Adrenal gland (tissue), 12 donors: ENCODE data around the gene KCNQ4. TPM values are rescaled to one million over a fixed set of nuclear protein-coding genes. Genes with fewer than 3 reads are reported as not detected.

Experiments
- DNase-seq, 7 donors: peaks; one replicate each; pipeline ENCODE4 v3.0.0-alpha.2; 2019 to 2020
- H3K27ac ChIP-seq, 5 donors: fragments of 200-600 bp; sonication (generic) in 4 of 5; 1 replicate in 3 of 5; 2 replicates in 2 of 5; pipeline versions ENCODE4 v1.5.1 to v1.8.0; 2016 to 2020; ENCODE audit warnings: mild to moderate bottlenecking in 1 of 5
- H3K27me3 ChIP-seq: fragments of 200-600 bp; 2 replicates; pipeline ENCODE4 v1.8.0; 2021
- H3K36me3 ChIP-seq, 2 donors: fragments of 200-600 bp; replicated peaks in 1 of 2; 1 replicate in 1 of 2; 2 replicates in 1 of 2; pipeline versions ENCODE4 v1.5.1 to v1.8.0; 2018 to 2022
- H3K4me1 ChIP-seq, 2 donors: fragments of 200-600 bp; replicated peaks in 1 of 2; 1 replicate in 1 of 2; 2 replicates in 1 of 2; pipeline versions ENCODE4 v1.5.1 to v1.8.0; 2018 to 2021
- H3K4me3 ChIP-seq, 4 donors: fragments of 200-600 bp; sonication (generic) in 3 of 4; one replicate each; pipeline ENCODE4 v1.5.1; 2016 to 2018
- H3K9me3 ChIP-seq, 3 donors: fragments of 200-600 bp; sonication (generic) in 1 of 3; replicated peaks in 1 of 3; 1 replicate in 2 of 3; 2 replicates in 1 of 3; pipeline versions ENCODE4 v1.5.1 to v1.8.0; 2016 to 2021
- POLR2A ChIP-seq, 2 donors: fragments of 450-650 bp; IDR thresholded peaks; one replicate each; pipeline ENCODE4 v1.6.1; 2017; ENCODE audit warnings: antibody characterized with exemption in 2 of 2, mild to moderate bottlenecking in 2 of 2, moderate library complexity in 1 of 2
- WGBS, 4 donors: extraction: QIAGEN DNeasy Blood & Tissue Kit in 2 of 4; methylation state at CpG; one replicate each; pipeline versions ENCODE4 v1.1.5 to v1.1.7; 2013 to 2017; 5-methylcytosine and 5-hydroxymethylcytosine counted together
- intact Hi-C, 2 donors: fragments of 100-400 bp; cut with DNase I; formaldehyde crosslinking; loops; one replicate each; pipeline versions ENCODE4 v1.14.1 to v1.15.0; 2022 to 2023
- polyA plus RNA-seq, 3 donors: library from polyadenylated mRNA; stranded (reverse); fragments of 200-250 nt in 2 of 3; fragments of 350-450 nt in 1 of 3; fragmentation: Illumina TruSeq in 1 of 3; extraction: RNeasy Lipid Tissue Mini Kit (QIAGEN cat#74804) in 1 of 3; gene quantifications; one replicate each; pipeline ENCODE4 v1.2.3, GENCODE V29; 2013 to 2014
- total RNA-seq, 9 donors: library from RNA; depleted of rRNA in 4 of 9; stranded (reverse); fragments of >200 nt in 4 of 9; fragments of 120-200 nt in 1 of 9; fragmentation: NEBNext Ultra II Directional in 1 of 9; extraction: Animal tissue kit (Norgen Biotek cat#: 25700) in 1 of 9; gene quantifications; one replicate each; pipeline versions ENCODE4 v1.1.0 to v1.2.4, GENCODE V29; 2013 to 2023
- TF ChIP-seq, protein P1 (sequence below), 6 experiments: fragments of 450-650 bp in 4 of 6; fragments of 200-600 bp in 2 of 6; sonication (generic) in 1 of 6; IDR thresholded peaks; 1 replicate in 5 of 6; 2 replicates in 1 of 6; pipeline versions ENCODE4 v1.5.1 to v1.8.0; 2016 to 2021; ENCODE audit warnings: antibody characterized with exemption in 6 of 6, mild to moderate bottlenecking in 2 of 6, moderate library complexity in 1 of 6
- donor health status: healthy with polysubstance abuse.
- donor health status: Bipolar disorder and iron deficiency.
- donor health status: DM: yes; HTN: yes; CAD: no.
- donor health status: DM: no; HTN: no; CAD: no.
- donor health status: DM: no; HTN: no; CAD: no.
- donor health status: DM: yes; HTN: yes; CAD: no.

KCNQ4 gene
- total and polyA plus RNA-seq, 12 donors: 0.06 to 1.0 (median 0.29) TPM; not detected in 2

DNA sequence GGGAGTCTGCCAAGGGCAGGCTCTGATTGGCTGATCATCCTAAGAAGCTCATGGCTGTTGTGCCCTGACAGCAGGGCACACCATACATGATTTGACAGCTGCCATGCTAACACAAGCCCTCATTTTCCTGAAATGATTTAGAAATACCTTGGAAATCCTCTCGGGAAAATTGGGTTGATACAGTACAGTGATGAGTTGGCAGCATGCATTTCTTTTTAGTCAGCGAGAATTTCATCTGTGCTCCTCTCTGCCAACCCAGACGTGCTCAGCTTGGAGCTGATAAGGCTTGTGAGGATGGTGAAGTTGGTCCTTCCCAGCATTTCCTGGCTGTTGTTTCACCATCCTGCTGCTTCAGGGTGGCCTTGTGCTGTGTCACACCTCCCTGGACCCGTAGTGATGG lies 22.6 kb upstream of the KCNQ4 start:
- 51 to 58% (median 55%) methylated on average over 4 of the region's 4 CpGs for WGBS, 4 donors
- Histone ChIP-seq H3K27ac (peak overlapping the region in 1 of 5 donors; percentile 28), H3K36me3 (peaks cover 0 to 82% of the 10 kb centered on the region in 2 donors), H3K9me3 (no peaks in the 10 kb centered on the region), H3K4me3 (no peak overlapping the region), H3K4me1 (no peaks in the 10 kb centered on the region), H3K27me3 (no peaks in the 10 kb centered on the region)
- no peak for TF ChIP-seq POLR2A (IDR thresholded peaks at IDR 0.05)
- TF ChIP-seq, protein P1, sequence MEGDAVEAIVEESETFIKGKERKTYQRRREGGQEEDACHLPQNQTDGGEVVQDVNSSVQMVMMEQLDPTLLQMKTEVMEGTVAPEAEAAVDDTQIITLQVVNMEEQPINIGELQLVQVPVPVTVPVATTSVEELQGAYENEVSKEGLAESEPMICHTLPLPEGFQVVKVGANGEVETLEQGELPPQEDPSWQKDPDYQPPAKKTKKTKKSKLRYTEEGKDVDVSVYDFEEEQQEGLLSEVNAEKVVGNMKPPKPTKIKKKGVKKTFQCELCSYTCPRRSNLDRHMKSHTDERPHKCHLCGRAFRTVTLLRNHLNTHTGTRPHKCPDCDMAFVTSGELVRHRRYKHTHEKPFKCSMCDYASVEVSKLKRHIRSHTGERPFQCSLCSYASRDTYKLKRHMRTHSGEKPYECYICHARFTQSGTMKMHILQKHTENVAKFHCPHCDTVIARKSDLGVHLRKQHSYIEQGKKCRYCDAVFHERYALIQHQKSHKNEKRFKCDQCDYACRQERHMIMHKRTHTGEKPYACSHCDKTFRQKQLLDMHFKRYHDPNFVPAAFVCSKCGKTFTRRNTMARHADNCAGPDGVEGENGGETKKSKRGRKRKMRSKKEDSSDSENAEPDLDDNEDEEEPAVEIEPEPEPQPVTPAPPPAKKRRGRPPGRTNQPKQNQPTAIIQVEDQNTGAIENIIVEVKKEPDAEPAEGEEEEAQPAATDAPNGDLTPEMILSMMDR (IDR thresholded peaks at IDR 0.05): no peak
- peak in 4 of 7 donors; percentile 30 to 58 (median 46) for DNase-seq
- intact Hi-C loops: loop anchor here in 1 of 2 donors (10.0 kb wide), 1 partner anchor 136 kb away; no protein-coding TSS in a partner anchor

DNA sequence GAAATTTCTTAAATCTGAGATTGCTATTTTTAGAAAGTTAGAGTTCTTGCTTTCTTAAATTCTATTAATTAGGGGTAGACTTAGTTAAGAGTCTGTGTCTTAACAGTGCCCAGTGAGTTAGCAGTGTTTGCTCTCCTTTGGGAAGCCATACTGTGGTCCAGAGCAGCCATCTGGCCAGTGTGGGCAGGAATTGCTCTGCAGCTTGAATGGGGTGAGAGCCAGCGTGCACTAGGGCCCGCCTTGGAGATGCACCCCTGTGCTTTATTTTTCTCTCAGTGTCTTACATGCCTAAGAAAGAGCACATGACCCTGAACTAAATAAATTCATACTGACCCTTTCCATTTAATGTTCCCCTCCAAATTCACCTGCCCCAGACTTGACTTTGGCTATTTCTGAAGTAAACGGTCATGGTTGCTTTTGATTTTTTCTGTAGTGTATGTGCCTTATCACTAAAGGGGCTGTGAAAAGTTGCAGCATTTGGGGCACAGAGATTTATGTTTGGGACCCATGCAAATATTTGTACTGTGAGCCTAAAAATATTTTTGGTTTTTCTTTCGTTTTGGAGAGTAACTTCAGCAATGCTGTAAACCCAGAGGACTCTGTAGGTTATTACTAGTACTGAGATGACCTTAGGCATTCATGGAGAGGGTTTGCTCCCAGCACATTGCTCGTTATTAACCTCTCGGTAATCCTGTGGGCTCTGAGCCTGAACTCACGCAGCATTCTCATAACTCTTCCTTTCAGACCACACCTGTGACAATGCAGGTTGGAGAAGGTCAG lies 21.3 kb upstream of the KCNQ4 start:
- intact Hi-C loops: loop anchor here in 1 of 2 donors (10.0 kb wide), 1 partner anchor 138 kb away; no protein-coding TSS in a partner anchor
- no peak overlapping the region for H3K27ac ChIP-seq

DNA sequence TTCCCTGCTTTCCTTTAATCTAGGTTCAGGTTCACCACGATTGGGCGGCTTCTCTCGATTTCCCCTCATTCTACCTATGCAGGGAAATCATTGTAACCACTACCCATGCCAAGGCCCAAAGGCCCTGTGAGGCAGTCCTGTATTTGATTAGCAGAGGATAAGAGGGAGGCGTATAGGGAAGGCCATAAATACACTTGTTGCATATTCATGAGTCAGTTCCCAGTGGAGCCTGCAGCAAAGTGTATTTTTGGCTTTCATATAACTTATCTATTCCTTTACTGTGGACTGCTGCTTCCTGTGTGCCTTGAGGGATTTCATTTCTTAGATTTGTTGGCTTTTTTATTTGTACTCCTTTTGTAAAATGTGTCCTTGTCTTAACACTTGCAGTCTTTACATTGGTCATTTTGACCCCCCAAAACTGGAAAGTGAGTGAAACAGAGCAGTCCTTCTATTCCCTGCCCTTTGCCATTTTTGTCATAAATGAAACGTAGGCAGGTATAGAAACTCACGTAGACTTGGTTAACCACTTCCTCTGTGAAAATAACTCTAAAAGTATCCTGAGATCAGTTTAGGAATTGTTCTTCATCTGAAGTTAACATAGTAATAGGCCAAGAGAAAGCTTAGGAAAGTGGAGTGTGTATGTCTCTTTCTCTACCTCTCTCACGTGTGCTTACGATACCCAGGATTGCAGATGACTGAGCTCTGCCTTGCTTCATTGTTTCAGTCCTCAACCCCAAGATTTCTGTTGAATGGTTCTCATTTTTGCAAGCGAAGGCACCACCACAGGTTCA lies 19.6 kb upstream of the KCNQ4 start:
- peaks cover 0 to 87% of the 10 kb centered on the region in 2 donors for H3K36me3 ChIP-seq
- H3K4me1 ChIP-seq: peaks cover 0 to 5% of the 10 kb centered on the region in 2 donors
- no peaks in the 10 kb centered on the region for H3K9me3 ChIP-seq
- no peak for TF ChIP-seq POLR2A (IDR thresholded peaks at IDR 0.05)
- TF ChIP-seq, protein P1 (IDR thresholded peaks at IDR 0.05): no peak
- H3K4me3 ChIP-seq: no peak overlapping the region
- no peak for DNase-seq
- H3K27ac ChIP-seq: no peak overlapping the region
- H3K27me3 ChIP-seq: no peaks in the 10 kb centered on the region
- intact Hi-C loops: loop anchor here in 1 of 2 donors (10.0 kb wide), 1 partner anchor 139 kb away; no protein-coding TSS in a partner anchor
- WGBS, 4 donors: 83 to 90% (median 87%) methylated on average over 9 of the region's 9 CpGs

More for the DNA sequence above, 21.3 kb upstream of the KCNQ4 start:
- Histone ChIP-seq H3K9me3 (no peaks in the 10 kb centered on the region), H3K36me3 (peaks cover 0 to 88% of the 10 kb centered on the region in 2 donors), H3K4me1 (no peaks in the 10 kb centered on the region), H3K27me3 (no peaks in the 10 kb centered on the region), H3K4me3 (no peak overlapping the region)
- no peak for DNase-seq
- 88 to 92% (median 90%) methylated on average over 7 of the region's 7 CpGs for WGBS, 4 donors
- TF ChIP-seq POLR2A (IDR thresholded peaks at IDR 0.05): no peak
- TF ChIP-seq, protein P1 (IDR thresholded peaks at IDR 0.05): no peak

DNA sequence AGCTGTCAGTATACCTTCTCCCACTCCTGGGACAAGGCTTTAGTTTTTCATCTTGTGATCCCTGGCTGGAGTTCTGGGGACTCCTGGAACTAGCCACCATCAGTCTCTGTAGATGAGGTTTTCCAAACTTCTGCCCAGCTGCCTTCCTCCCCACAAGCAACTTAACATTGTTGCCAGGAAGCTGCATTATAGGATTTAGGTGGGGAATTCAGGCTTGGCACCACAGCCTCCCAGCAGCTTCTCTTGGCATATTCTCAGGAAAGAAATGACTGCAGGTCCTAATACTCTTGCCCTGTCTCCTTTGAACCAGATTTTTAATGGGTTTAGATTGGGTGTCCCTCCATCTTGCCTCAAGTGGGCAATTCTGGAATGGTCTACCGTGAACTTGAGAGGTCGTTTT lies 18.6 kb upstream of the KCNQ4 start:
- Histone ChIP-seq H3K9me3 (no peaks in the 10 kb centered on the region), H3K4me3 (no peak overlapping the region), H3K4me1 (peaks cover 0 to 5% of the 10 kb centered on the region in 2 donors), H3K27ac (no peak overlapping the region), H3K36me3 (peaks cover 0 to 87% of the 10 kb centered on the region in 2 donors), H3K27me3 (no peaks in the 10 kb centered on the region)
- TF ChIP-seq POLR2A (IDR thresholded peaks at IDR 0.05): no peak
- TF ChIP-seq, protein P1 (IDR thresholded peaks at IDR 0.05): no peak
- DNase-seq: no peak
- 72 to 89% (median 82%) methylated on average over 2 of the region's 2 CpGs for WGBS, 4 donors
- intact Hi-C loops: loop anchor here in 1 of 2 donors (10.0 kb wide), 1 partner anchor 140 kb away; no protein-coding TSS in a partner anchor
